NCI-H187 treated with DMSO at 0.1 percent for 48 hours (cell line): ENCODE data around the gene RTRAF.

Experiments
- DNase-seq: peaks from one replicate; lab custom pipeline; 2025; lab: John Stamatoyannopoulos, UW

The RTRAF gene

DNA sequence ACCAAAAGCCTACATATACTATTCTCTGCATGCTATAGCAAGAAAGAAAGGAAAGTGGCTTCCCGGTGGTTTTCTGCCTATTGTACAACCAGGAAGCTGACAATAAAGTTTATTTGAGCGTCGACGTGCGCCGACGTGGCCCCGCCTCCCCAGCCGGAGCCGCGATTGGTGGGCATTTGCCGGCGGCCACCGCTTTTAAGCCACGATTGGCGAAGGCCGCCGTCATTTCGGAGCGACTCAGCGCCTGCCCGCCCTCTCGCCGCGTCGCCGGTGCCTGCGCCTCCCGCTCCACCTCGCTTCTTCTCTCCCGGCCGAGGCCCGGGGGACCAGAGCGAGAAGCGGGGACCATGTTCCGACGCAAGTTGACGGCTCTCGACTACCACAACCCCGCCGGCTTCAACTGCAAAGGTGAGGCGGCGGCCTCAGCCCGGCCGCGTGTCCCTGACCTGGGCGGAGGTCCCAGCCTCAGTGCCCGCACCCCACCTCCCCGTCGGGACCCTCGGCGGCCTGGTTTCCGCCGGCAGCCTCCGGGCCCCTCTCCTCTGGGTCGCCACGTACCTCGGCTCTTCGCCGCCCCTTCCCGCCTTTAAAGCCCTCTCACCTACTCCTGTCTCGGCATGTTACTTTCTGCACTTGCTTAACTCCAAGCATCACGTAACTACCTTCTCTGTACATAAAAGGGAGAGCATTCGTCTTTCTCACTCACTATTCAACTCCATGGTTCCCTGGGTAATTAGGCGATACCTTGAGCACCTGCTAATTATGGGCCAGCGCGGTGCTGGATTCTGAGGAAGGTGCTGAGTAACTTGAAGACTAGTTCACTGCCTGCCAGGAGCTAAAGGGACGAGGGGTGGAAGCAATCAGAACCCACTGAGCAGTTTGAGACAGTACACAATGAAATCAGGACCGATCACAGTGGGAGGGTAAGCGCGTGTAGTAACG lies at the start of gene RTRAF:
RTRAF (plus strand) TSS at position 254 of the 942 bp plus-strand sequence; CDS start at position 348, 94 bp downstream.
- peak; percentile 78 for DNase-seq

GRCh38 chr14:51939755-51940301 lies 49.5 kb upstream of the RTRAF start:
- DNase-seq = no peak

DNA sequence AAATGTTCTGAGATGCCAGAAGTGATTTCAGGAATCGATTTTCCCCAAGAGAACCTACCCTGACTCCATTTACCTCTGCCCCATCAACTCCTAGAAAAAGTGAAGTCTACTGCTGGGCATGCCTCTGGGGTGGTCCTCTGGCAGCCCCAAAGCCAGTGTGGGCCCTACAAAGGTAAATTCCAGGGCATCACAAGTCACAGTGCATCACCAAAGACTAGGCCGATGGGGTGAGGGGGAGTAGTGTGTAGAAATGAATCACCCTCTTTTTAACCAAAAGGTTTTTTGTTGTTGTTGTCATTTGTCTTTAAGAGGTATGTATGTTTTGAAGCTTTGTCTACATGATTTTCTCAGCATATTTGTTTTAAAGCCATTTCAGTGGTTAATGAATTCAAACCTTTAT lies 46.4 kb upstream of the RTRAF start:
- no peak for DNase-seq

DNA sequence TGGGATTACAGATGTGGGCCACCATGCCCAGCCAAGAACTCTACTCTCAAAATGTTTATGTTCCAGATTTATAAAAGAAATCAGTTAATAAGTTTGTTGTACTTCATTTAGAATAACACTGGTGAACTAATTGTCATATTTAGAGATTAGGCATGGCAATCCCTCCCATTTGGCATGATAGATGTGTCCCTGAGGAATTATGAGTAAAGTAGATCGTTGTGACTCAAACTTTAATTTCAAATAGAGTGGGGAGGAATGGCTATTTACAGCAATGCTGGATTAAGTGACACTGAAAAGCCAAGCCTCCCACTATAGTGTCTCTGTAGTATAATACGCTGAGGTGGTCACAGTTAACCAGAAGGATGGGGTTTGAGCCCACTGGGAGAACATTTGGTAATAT lies 39.3 kb upstream of the RTRAF start:
- no peak for DNase-seq

DNA sequence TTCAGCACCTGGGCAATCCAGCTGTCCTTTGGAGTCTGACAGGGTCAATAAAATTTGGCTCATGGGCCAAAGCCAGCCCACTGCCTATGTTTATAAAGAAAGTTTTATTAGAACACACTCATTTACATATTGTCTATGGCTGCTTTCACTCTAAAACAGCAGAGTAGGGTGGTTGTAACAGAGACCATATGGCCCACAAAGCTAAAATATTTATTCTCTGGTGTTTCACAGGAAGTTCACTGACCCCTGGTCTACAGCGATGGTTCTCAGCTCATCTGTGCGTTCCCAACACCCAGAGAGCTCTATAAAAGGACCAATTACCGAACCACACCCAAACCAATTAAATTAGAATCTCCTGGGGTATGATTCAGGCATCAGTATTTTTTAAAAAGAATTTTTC lies 37.7 kb upstream of the RTRAF start:
- no peak for DNase-seq

GRCh38 chr14:51954031-51954430 lies 35.3 kb upstream of the RTRAF start:
- no peak for DNase-seq

DNA sequence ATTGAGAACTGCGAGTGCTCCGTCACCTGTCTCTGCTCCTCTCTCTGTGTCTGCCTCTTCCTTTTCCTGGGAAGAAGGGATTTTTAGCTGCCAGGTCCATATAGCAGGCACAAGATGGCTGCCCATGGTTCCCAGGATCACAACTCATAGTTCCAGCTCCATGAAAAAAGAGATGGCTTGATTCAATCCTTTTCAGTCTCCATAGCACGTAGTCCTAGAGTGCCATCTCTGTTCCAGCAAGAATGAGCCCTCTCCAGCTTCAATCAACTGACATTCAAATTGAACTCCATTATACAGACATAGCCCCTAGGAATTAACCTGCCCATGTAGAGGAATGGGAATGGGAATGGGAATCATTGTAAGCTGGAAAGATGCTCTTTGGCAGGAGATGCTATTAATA lies 34.7 kb upstream of the RTRAF start:
- no peak for DNase-seq

DNA sequence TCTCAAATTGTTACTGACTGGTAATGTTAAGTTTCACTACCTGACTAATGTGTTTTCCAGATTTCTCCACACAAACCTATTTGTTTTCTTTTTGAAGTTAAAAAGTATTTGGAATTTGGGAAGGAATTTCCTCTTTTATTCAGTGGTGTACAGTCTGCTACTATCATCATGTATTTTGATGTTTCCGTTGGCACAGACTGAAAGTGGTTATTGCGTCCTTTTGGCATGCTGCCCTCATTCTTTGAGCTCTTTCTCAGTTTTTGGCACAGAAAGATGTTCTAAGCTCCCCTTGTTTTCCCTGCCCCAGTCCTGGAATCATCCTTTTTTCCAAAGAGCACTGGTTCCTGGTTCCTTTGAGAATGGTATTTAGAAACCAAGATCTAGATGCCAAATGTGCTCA lies 31.4 kb upstream of the RTRAF start:
- no peak for DNase-seq

DNA sequence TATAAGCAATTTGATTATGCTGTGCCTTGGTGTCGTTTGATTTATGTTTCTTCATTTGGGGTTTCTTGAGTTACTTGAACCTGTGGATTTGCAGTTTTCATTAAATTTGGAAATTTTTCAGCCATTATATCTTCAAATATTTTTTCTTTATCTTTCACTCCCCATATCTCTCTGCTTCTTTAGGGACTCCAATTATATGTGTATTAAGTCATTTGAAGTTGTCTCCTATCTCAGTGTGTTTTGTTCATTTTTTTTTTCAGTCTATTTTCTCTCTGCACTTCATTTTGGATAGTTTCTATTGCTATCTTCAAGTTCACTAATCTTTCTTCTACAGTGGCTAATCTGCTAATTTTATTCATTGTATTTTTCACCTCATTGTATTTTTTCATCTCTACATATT lies 29.4 kb upstream of the RTRAF start:
- DNase-seq = no peak

- DNase-seq = no peak
Observed at GRCh38 chr14:51960866-51961265, 28.5 kb upstream of the RTRAF start.

- no peak for DNase-seq
Observed at GRCh38 chr14:51962711-51963110, 26.6 kb upstream of the RTRAF start.

DNA sequence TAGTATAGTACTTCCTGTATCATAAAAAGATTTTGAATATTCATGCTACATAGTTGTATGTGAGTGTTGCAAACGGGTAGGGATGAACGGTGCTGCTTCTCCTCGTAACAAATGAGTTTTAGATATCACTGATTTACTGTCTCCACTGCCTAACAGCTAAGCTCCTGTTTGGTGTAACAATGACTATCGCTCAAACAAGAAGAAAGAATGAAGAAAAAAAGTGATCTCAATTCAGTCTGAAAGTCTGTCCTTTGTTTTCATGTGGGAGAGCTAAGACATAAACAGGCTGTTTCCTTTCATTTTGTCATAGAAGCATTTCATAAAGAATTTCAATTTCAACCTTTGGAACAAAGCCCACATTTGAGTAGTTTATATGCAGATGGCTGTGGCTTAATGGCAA lies 26.1 kb upstream of the RTRAF start:
- DNase-seq = no peak

DNA sequence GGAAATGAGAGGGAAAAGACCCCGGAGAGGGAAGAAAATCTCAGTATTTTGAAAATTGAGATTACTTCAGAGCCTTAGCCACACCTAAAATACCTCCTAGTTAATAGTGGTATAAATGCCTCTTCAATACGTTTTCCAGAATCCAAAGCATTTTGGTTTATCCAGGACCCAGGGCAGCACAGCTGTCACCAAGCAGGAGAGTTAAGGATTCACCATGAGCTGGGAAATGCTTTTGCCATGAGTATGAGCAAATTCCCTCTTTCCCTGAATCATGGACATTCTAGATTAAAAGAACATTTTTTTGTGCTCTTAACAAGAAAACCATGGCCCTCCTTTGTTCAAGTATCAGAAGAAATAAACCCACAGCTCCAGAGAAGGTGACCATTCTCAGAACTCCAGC lies 21.8 kb upstream of the RTRAF start:
- no peak for DNase-seq

- DNase-seq = no peak
Observed at GRCh38 chr14:51969852-51970540, 19.4 kb upstream of the RTRAF start.

GRCh38 chr14:51972566-51972965 lies 16.8 kb upstream of the RTRAF start:
- DNase-seq = no peak

- no peak for DNase-seq
Observed at GRCh38 chr14:51977075-51977474, 12.3 kb upstream of the RTRAF start.

DNA sequence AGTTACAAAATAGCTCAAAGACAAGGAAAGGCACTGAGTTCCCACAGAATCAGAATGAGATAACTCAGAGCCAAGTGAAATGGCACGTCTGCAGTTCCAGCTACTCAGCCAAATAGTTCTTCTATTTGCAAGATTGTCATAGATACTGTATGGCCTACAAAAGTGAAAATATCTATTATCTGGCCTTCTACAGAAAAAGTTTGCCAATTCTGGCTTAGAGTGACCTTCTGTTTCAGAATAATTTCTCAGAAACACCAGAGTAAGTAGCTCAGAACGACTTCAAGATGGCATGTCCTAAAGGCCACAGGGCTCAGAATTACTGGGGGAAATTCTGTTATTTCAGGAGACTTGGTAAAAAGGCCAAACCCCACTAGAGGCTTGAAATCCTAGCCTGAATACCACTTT lies 10.7 kb upstream of the RTRAF start:
- DNase-seq = no peak

- DNase-seq = peak; percentile 44
Observed at GRCh38 chr14:51979088-51979709, 10.1 kb upstream of the RTRAF start.

DNA sequence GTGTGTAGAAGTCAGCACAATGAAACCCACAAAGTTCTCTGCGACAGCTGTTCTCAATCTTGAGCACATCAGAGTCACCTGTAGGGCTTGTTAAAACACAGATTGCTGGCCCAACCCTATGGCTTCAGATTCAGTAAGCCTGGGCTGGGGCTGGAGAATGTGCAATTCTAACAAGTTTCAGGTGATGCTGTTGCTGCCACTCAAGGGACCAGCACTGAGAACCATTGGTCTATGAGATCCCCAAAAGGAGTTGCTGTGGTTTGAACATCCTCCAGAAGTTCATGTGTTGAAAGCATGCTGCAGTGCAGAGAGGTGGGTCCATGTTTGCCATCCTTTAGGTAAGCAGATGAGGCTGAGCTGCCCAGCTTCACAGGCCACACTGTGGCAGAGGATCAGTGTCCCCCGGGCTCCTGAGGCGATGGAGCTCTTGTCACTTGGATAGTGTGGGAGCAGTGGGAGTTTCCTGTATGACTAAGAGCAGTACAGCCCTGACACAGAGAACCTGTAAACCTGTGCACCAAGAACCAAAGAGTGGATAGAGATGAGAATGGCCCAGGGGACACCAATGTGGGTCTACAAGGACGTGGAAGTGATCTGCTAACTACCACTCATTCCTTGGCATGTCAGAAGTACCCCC lies 8.0 kb upstream of the RTRAF start:
- DNase-seq = no peak

- no peak for DNase-seq
Observed at GRCh38 chr14:51988221-51988620, 1.1 kb upstream of the RTRAF start.

DNA sequence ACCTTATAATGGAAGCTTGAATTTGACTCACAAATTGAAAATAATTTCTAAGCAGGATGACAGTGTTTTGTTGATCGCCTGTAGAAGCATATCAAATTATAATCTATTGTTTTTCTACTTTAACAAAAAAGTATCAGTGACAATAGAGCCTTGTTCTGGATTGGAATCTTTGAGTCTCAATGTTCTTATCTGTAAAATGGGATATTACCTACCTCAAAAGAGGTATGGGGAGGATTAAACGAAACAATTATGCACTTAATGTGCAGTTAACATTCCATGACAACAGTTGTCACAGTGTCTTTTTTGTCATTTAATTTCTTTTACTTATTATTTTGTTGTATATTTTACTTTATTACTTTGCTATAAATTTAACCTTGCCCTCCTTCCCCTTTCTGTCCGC lies 1.1 kb downstream of the RTRAF start:
- no peak for DNase-seq

- DNase-seq = no peak
Observed at GRCh38 chr14:51993285-51993920, 4.1 kb downstream of the RTRAF start.
